GM13976 (cell line): ENCODE data around the gene ENDOD1.

Source experiments
- DNase-seq: peaks from one replicate; pipeline ENCODE4 v3.0.0; 2012; ENCODE audit warnings: low spot score
- CTCF ChIP-seq: IDR thresholded peaks from 2 replicates; pipeline ENCODE4 v1.5.1; 2012; ENCODE audit warnings: borderline replicate concordance, mild to moderate bottlenecking; ENCODE audit not compliant: insufficient read depth; ENCODE audit errors: extremely low read depth, missing control alignments, control extremely low read depth
- in situ Hi-C: fragments of 300-500 bp; cut with MboI; formaldehyde crosslinking; loops from one replicate; pipeline ENCODE4 v1.12.0; 2022; ENCODE audit warnings: low sequenced_read_pairs, mixed read lengths, inconsistent platforms; ENCODE audit not compliant: unreplicated experiment

Gene ENDOD1

GRCh38 chr11:95050595-95051202, 38.9 kb upstream of the ENDOD1 start:
- in situ Hi-C loops = no loop called here
- DNase-seq = no peak
- no peak for TF ChIP-seq CTCF

GRCh38 chr11:95054356-95054755, 35.3 kb upstream of the ENDOD1 start:
- TF ChIP-seq CTCF = no peak
- in situ Hi-C loops = no loop called here
- DNase-seq = no peak

- DNase-seq = peak; percentile 44
- in situ Hi-C loops = no loop called here
- TF ChIP-seq CTCF = no peak
These were observed 34.3 kb upstream of the ENDOD1 start for GRCh38 chr11:95055283-95055897.

GRCh38 chr11:95057959-95058358, 31.7 kb upstream of the ENDOD1 start:
- in situ Hi-C loops = no loop called here
- no peak for TF ChIP-seq CTCF
- no peak for DNase-seq

GRCh38 chr11:95058621-95059020, 31.0 kb upstream of the ENDOD1 start:
- in situ Hi-C loops = no loop called here
- no peak for DNase-seq
- no peak for TF ChIP-seq CTCF

- TF ChIP-seq CTCF = no peak
- no peak for DNase-seq
- in situ Hi-C loops = no loop called here
These were observed 30.6 kb upstream of the ENDOD1 start for GRCh38 chr11:95059046-95059445.
